ENCODE data around the gene LGMN.

Gene LGMN

GRCh38 chr14:92679246-92679645 is 69.2 kb downstream of the LGMN start:
- TF ChIP-seq TAF1 (IDR thresholded peaks at IDR 0.05; ENCODE audit: borderline replicate concordance, insufficient read depth, low read length) (no peak), POLR2AphosphoS5 (IDR thresholded peaks at IDR 0.05; ENCODE audit: low read depth, low read length) (no peak), FOXP2 (optimal IDR thresholded peaks at IDR 0.05; ENCODE audit: borderline replicate concordance, extremely low read depth, extremely low read length, insufficient read depth) (no peak), REST (IDR thresholded peaks at IDR 0.05; ENCODE audit: insufficient read depth in 1 of 2, low read depth in 2 of 2, low read length in 2 of 2) (no peak), SIN3A (IDR thresholded peaks at IDR 0.05; ENCODE audit: borderline replicate concordance, insufficient read depth, low read length) (no peak)

GRCh38 chr14:92678766-92679165 is 69.7 kb downstream of the LGMN start:
- TF ChIP-seq REST (IDR thresholded peaks at IDR 0.05; ENCODE audit: insufficient read depth in 1 of 2, low read depth in 2 of 2, low read length in 2 of 2) (no peak), POLR2AphosphoS5 (IDR thresholded peaks at IDR 0.05; ENCODE audit: low read depth, low read length) (no peak), SIN3A (IDR thresholded peaks at IDR 0.05; ENCODE audit: borderline replicate concordance, insufficient read depth, low read length) (no peak), TAF1 (IDR thresholded peaks at IDR 0.05; ENCODE audit: borderline replicate concordance, insufficient read depth, low read length) (no peak), FOXP2 (optimal IDR thresholded peaks at IDR 0.05; ENCODE audit: borderline replicate concordance, extremely low read depth, extremely low read length, insufficient read depth) (no peak)

GRCh38 chr14:92677955-92678354 is 70.5 kb downstream of the LGMN start:
- no peak for TF ChIP-seq REST (IDR thresholded peaks at IDR 0.05; ENCODE audit: insufficient read depth in 1 of 2, low read depth in 2 of 2, low read length in 2 of 2)
- no peak for TF ChIP-seq TAF1 (IDR thresholded peaks at IDR 0.05; ENCODE audit: borderline replicate concordance, insufficient read depth, low read length)
- no peak for TF ChIP-seq POLR2AphosphoS5 (IDR thresholded peaks at IDR 0.05; ENCODE audit: low read depth, low read length)
- TF ChIP-seq SIN3A (IDR thresholded peaks at IDR 0.05; ENCODE audit: borderline replicate concordance, insufficient read depth, low read length): no peak
- TF ChIP-seq FOXP2 (optimal IDR thresholded peaks at IDR 0.05; ENCODE audit: borderline replicate concordance, extremely low read depth, extremely low read length, insufficient read depth): no peak

GRCh38 chr14:92677087-92677668 is 71.2 kb downstream of the LGMN start:
- TF ChIP-seq SIN3A (IDR thresholded peaks at IDR 0.05; ENCODE audit: borderline replicate concordance, insufficient read depth, low read length): no peak
- no peak for TF ChIP-seq TAF1 (IDR thresholded peaks at IDR 0.05; ENCODE audit: borderline replicate concordance, insufficient read depth, low read length)
- TF ChIP-seq POLR2AphosphoS5 (IDR thresholded peaks at IDR 0.05; ENCODE audit: low read depth, low read length): no peak
- no peak for TF ChIP-seq REST (IDR thresholded peaks at IDR 0.05; ENCODE audit: insufficient read depth in 1 of 2, low read depth in 2 of 2, low read length in 2 of 2)

Measured in PFSK-1 (cell line).